Panc1 (cell line): Measurements from ENCODE around the gene DIMT1. TPM values are rescaled to one million over a fixed set of nuclear protein-coding genes. Genes with fewer than 3 reads are reported as not detected.

Source experiments
- ATAC-seq: fragments of 200-7000 bp; cut with Tn5 transposase; 2 replicates; pipeline ENCODE4 v1.9.1; 2020; ENCODE audit warnings: mild to moderate bottlenecking, moderate library complexity
- BruUV-seq: library from RNA; stranded (reverse); fragments of 400-500 nt; replicated peaks from 2 replicates; lab custom pipeline; 2021; lab: Mats Ljungman, UMichigan
- CTCF ChIA-PET: fragments of 300-600 bp; sonication (Branson Sonifier 250); formaldehyde crosslinking; loops from one replicate; lab custom pipeline; 2022; ENCODE audit warnings: antibody characterized with exemption; lab: Charles Lee
- POLR2A ChIA-PET: fragments of 300-600 bp; sonication (Branson Sonifier 250); formaldehyde crosslinking; loops from one replicate; lab custom pipeline; 2022; ENCODE audit warnings: antibody characterized with exemption; lab: Charles Lee
- DNase-seq: peaks from one replicate; pipeline ENCODE4 v3.0.0-alpha.2; 2010; ENCODE audit warnings: low read depth, low spot score
- H3K27ac ChIP-seq: 2 replicates; pipeline ENCODE4 v1.5.1; 2011; ENCODE audit warnings: mild to moderate bottlenecking, low read length, inconsistent platforms
- H3K27me3 ChIP-seq: fragments of 200-500 bp; sonication (Bioruptor generic); 2 replicates; pipeline ENCODE4 v1.6.0; 2014; ENCODE audit warnings: low read length, inconsistent platforms; ENCODE audit not compliant: control insufficient read depth, insufficient read depth
- H3K36me3 ChIP-seq: fragments of 200-500 bp; sonication (Bioruptor generic); 2 replicates; pipeline ENCODE4 v1.5.1; 2014; ENCODE audit warnings: inconsistent platforms, mild to moderate bottlenecking, low read length, moderate library complexity; ENCODE audit not compliant: control insufficient read depth, insufficient read depth
- H3K4me1 ChIP-seq: 2 replicates; pipeline ENCODE4 v1.5.1; 2011; ENCODE audit warnings: inconsistent platforms, mild to moderate bottlenecking, low read length, moderate library complexity; ENCODE audit not compliant: control insufficient read depth, insufficient read depth
- H3K4me3 ChIP-seq, 2 experiments: 2 replicates each; pipeline ENCODE4 v1.5.1; 2011 to 2012; ENCODE audit warnings: low read depth in 2 of 2, low read length in 2 of 2, mild to moderate bottlenecking in 2 of 2, inconsistent platforms in 1 of 2, moderate library complexity in 1 of 2
- H3K9me3 ChIP-seq: fragments of 200-500 bp; sonication (Bioruptor generic); 2 replicates; pipeline ENCODE4 v1.5.1; 2014; ENCODE audit warnings: low read depth, mild to moderate bottlenecking, inconsistent platforms, low read length, moderate library complexity; ENCODE audit not compliant: control insufficient read depth, insufficient read depth
- POLR2AphosphoS5 ChIP-seq: IDR thresholded peaks from 2 replicates; pipeline ENCODE4 v1.6.1; 2012; ENCODE audit warnings: mild to moderate bottlenecking, low read depth, low read length, moderate library complexity
- SIN3A ChIP-seq: IDR thresholded peaks from 2 replicates; pipeline ENCODE4 v1.6.1; 2012; ENCODE audit warnings: low read depth, mild to moderate bottlenecking, low read length, moderate library complexity, borderline replicate concordance; ENCODE audit not compliant: insufficient read depth
- TCF7L2 ChIP-seq: IDR thresholded peaks from 2 replicates; pipeline ENCODE4 v1.6.1; 2011; ENCODE audit warnings: mild to moderate bottlenecking, low read depth, low read length, inconsistent platforms
- in situ Hi-C: cut with HindIII; loops from 2 replicates; pipeline ENCODE4 v1.10.0; 2016; ENCODE audit warnings: low sequenced_read_pairs, low pct_unique_long_range_greater_than_20kb
- intact Hi-C: fragments of 100-400 bp; cut with micrococcal nuclease; formaldehyde crosslinking; loops from one replicate; pipeline ENCODE4 v1.10.0; 2022; ENCODE audit not compliant: unreplicated experiment
- total RNA-seq: library from RNA; stranded (reverse); gene quantifications from one replicate; pipeline ENCODE4 v1.2.1, GENCODE V29; 2021; ENCODE audit not compliant: unreplicated experiment
- TF ChIP-seq, protein P1 (sequence below): fragments of 450-650 bp; IDR thresholded peaks from 2 replicates; pipeline ENCODE4 v1.5.1; 2017; ENCODE audit warnings: mild to moderate bottlenecking
- TF ChIP-seq, protein P2 (sequence below), 2 experiments: IDR thresholded peaks; 2 replicates each; pipeline ENCODE4 v1.6.1; 2011 to 2012; ENCODE audit warnings: low read depth in 2 of 2, control low read depth in 1 of 2, low read length in 1 of 2, mild to moderate bottlenecking in 1 of 2, moderate library complexity in 1 of 2; ENCODE audit not compliant: insufficient read depth in 1 of 2

DIMT1 gene
- total RNA-seq, 1 experiment from 2014 or later, result 37.2 TPM

DNA sequence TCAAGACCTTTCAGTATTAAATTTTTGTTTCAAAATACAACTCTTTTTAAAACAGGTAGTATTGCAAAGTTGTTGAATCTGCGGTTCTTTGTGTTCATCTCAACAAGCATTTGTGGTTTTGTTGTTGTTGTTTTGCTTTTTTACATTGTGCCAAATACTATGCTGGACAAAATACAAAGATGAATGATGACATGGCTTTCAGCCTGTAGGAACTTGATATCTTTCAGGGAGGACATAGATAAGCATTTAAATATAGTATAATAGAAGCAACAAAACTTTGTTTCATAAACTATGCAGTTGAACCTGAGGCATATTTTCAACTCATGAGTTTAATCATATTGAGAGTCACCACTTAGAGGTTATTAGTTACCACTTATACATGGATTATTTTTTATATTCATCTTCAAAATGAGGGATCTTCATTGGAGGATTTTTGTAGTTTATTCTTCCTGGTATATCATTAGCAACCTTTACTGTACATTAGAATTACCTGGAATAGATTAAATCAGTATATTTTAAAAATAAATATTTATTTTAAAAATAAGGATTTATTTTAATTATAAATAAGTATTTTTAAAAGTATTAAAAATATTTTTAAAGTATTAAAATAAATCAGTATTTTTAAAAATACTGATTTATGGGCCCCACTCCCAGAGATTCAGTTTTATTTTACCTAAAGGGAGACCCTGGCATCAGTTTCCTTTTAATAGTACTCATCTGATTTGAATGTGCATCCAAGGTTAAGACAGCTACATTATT is 54.8 kb downstream of the DIMT1 start:
- POLR2A ChIA-PET, result no interaction called here
- H3K4me1 ChIP-seq, result no peaks in the 10 kb centered on the region
- intact Hi-C loops (no loop called here), in situ Hi-C loops (no loop called here)
- H3K27me3 ChIP-seq, result no peaks in the 10 kb centered on the region
- no peak overlapping the region for H3K27ac ChIP-seq
- CTCF ChIA-PET, result no interaction called here
- no peaks in the 10 kb centered on the region for H3K9me3 ChIP-seq
- H3K36me3 ChIP-seq, result peaks cover 11% of the 10 kb centered on the region
- no TSS peak for BruUV-seq
- no peak overlapping the region for H3K4me3 ChIP-seq
- ATAC-seq (no peak), DNase-seq (no peak)
- TF ChIP-seq TCF7L2, result no peak
- TF ChIP-seq POLR2AphosphoS5, result no peak
- TF ChIP-seq SIN3A, result no peak
- TF ChIP-seq, protein P1, sequence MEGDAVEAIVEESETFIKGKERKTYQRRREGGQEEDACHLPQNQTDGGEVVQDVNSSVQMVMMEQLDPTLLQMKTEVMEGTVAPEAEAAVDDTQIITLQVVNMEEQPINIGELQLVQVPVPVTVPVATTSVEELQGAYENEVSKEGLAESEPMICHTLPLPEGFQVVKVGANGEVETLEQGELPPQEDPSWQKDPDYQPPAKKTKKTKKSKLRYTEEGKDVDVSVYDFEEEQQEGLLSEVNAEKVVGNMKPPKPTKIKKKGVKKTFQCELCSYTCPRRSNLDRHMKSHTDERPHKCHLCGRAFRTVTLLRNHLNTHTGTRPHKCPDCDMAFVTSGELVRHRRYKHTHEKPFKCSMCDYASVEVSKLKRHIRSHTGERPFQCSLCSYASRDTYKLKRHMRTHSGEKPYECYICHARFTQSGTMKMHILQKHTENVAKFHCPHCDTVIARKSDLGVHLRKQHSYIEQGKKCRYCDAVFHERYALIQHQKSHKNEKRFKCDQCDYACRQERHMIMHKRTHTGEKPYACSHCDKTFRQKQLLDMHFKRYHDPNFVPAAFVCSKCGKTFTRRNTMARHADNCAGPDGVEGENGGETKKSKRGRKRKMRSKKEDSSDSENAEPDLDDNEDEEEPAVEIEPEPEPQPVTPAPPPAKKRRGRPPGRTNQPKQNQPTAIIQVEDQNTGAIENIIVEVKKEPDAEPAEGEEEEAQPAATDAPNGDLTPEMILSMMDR, result no peak
- TF ChIP-seq, protein P2, sequence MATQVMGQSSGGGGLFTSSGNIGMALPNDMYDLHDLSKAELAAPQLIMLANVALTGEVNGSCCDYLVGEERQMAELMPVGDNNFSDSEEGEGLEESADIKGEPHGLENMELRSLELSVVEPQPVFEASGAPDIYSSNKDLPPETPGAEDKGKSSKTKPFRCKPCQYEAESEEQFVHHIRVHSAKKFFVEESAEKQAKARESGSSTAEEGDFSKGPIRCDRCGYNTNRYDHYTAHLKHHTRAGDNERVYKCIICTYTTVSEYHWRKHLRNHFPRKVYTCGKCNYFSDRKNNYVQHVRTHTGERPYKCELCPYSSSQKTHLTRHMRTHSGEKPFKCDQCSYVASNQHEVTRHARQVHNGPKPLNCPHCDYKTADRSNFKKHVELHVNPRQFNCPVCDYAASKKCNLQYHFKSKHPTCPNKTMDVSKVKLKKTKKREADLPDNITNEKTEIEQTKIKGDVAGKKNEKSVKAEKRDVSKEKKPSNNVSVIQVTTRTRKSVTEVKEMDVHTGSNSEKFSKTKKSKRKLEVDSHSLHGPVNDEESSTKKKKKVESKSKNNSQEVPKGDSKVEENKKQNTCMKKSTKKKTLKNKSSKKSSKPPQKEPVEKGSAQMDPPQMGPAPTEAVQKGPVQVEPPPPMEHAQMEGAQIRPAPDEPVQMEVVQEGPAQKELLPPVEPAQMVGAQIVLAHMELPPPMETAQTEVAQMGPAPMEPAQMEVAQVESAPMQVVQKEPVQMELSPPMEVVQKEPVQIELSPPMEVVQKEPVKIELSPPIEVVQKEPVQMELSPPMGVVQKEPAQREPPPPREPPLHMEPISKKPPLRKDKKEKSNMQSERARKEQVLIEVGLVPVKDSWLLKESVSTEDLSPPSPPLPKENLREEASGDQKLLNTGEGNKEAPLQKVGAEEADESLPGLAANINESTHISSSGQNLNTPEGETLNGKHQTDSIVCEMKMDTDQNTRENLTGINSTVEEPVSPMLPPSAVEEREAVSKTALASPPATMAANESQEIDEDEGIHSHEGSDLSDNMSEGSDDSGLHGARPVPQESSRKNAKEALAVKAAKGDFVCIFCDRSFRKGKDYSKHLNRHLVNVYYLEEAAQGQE (IDR thresholded peaks at IDR 0.05; ENCODE audit: insufficient read depth in 1 of 2, low read depth in 2 of 2, low read length in 1 of 2), result no peak

DNA sequence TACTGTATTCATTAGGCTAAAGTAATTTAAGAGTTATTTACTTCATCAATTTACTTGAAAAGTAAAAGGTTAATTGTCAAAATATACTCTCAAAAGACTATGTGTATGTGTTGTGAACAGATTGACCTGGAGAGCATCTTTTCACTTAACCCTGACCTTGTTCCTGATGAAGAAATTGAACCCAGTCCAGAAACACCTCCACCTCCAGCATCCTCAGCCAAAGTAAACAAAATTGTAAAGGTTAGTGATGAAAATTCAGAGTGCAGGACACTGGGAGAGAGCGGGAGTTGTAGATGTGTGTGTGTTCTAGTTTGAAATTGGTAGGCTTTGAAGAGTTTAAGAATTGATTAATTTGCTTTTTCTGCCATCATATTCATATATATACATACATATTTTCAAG is 55.8 kb downstream of the DIMT1 start:
- Histone ChIP-seq H3K9me3 (no peaks in the 10 kb centered on the region), H3K27me3 (no peaks in the 10 kb centered on the region), H3K4me3 (no peak overlapping the region), H3K27ac (no peak overlapping the region), H3K36me3 (peaks cover 5% of the 10 kb centered on the region), H3K4me1 (no peaks in the 10 kb centered on the region)
- DNase-seq (no peak), ATAC-seq (no peak)
- no TSS peak for BruUV-seq
- intact Hi-C loops (no loop called here), in situ Hi-C loops (no loop called here)
- POLR2A ChIA-PET, result no interaction called here
- CTCF ChIA-PET, result no interaction called here
- TF ChIP-seq, protein P2 (IDR thresholded peaks at IDR 0.05; ENCODE audit: insufficient read depth in 1 of 2, low read depth in 2 of 2, low read length in 1 of 2), result no peak
- TF ChIP-seq, protein P1, result no peak
- no peak for TF ChIP-seq SIN3A
- TF ChIP-seq TCF7L2, result no peak
- TF ChIP-seq POLR2AphosphoS5, result no peak
